Measurements from ENCODE around the gene SNUPN. TPM values are rescaled to one million over a fixed set of nuclear protein-coding genes. Genes with fewer than 3 reads are reported as not detected.

The SNUPN gene
- total RNA-seq, 1 experiment from 2014 or later, result 34.6 TPM

DNA sequence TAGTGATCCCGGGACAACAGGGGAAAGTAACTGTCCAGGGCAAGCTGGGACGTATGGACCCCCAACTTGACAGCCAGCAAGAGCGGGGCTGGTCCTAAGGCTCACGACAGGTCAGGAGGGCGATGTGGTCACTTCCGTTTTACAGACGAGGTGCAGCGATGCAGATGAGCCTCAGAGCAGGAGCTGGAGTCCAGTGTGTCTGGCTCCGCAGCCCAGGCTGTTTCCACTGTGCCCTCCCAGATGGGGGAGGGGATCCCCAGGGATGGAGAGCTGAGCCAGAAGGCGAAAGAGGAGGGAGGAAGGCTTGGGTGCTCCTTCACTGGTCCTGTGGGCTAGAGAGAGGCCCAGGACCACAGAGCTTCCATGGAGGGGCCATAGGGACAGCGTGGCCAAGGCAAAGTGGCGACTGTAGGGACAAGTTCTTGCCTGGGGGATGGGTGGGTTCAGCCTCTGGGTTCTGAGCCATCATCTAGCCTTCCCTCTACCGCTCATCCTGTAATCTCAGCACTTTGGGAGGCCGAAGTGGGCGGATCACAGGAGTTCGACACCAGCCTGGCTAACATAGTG, 27.9 kb upstream of the SNUPN start:
- Histone ChIP-seq H3K4me1 (ENCODE audit: insufficient read depth, low read length, poor library complexity, severe bottlenecking) (no peaks in the 10 kb centered on the region), H3K27me3 (replicated peaks; ENCODE audit: insufficient read depth, low read depth, low read length, poor library complexity) (no peaks in the 10 kb centered on the region), H3K27ac (ENCODE audit: low read depth, low read length, poor library complexity, severe bottlenecking) (no peak overlapping the region), H3K9me3 (ENCODE audit: low read depth, low read length, poor library complexity, severe bottlenecking) (no peaks in the 10 kb centered on the region), H3K4me3 (ENCODE audit: low read depth, low read length, poor library complexity, severe bottlenecking) (no peak overlapping the region), H3K36me3 (ENCODE audit: insufficient read depth, low read length, poor library complexity, severe bottlenecking) (no peaks in the 10 kb centered on the region)
- no peak for TF ChIP-seq EZH2 (IDR thresholded peaks at IDR 0.05; ENCODE audit: borderline replicate concordance, low read depth, low read length, poor library complexity, severe bottlenecking)
- TF ChIP-seq, protein P1, sequence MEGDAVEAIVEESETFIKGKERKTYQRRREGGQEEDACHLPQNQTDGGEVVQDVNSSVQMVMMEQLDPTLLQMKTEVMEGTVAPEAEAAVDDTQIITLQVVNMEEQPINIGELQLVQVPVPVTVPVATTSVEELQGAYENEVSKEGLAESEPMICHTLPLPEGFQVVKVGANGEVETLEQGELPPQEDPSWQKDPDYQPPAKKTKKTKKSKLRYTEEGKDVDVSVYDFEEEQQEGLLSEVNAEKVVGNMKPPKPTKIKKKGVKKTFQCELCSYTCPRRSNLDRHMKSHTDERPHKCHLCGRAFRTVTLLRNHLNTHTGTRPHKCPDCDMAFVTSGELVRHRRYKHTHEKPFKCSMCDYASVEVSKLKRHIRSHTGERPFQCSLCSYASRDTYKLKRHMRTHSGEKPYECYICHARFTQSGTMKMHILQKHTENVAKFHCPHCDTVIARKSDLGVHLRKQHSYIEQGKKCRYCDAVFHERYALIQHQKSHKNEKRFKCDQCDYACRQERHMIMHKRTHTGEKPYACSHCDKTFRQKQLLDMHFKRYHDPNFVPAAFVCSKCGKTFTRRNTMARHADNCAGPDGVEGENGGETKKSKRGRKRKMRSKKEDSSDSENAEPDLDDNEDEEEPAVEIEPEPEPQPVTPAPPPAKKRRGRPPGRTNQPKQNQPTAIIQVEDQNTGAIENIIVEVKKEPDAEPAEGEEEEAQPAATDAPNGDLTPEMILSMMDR (conservative IDR thresholded peaks at IDR 0.05; ENCODE audit: low read depth, low read length), result no peak
- no TSS peak for BruUV-seq (replicated peaks)
- ChIA-PET POLR2A (ENCODE audit: low non-redundant PET) (no interaction called here), CTCF (no interaction called here)
- intact Hi-C loops (cut with micrococcal nuclease; ENCODE audit: unreplicated experiment), result no loop called here
- DNase-seq (ENCODE audit: low spot score), result no peak

DNA sequence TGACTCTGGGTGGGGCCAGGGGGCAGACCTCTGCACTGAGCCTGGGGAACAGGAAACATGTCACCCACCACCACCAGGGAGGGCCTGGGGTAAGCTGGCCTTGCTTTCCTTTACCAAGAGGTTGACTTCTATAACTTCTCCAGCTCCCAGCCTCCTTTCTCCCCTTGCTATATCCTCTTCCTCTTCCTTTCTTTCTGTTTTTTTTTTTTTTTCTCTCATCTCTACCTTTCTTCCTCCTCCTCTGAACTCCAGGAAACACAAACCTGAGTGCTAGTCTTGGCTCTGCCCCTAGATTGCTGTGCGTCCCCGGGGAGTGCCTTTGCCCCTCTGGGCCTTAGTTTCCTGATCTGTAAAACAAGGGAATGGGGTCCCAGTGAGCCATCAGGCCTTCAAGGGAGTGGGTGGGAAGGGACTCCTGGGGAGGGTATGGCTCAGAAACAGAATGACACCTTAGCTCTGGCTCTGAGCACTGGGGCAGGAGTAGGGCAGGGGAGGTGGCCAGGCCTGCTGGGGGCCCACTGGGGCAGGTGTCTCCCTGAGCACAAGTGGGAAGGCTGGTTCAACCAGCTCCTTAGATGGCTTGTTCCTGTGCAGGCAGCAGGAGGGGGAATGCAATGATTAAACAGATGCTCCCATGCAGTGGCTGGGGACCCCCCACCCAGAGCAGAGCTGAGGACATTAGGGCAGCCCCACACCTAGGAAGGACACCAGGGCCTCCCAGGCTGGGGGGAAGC, 26.5 kb upstream of the SNUPN start:
- peaks cover 2% of the 10 kb centered on the region for H3K4me1 ChIP-seq (ENCODE audit: insufficient read depth, low read length, poor library complexity, severe bottlenecking)
- POLR2A ChIA-PET (ENCODE audit: low non-redundant PET), result no interaction called here
- H3K36me3 ChIP-seq (ENCODE audit: insufficient read depth, low read length, poor library complexity, severe bottlenecking), result no peaks in the 10 kb centered on the region
- no peak for DNase-seq (ENCODE audit: low spot score)
- H3K27ac ChIP-seq (ENCODE audit: low read depth, low read length, poor library complexity, severe bottlenecking), result no peak overlapping the region
- H3K27me3 ChIP-seq (replicated peaks; ENCODE audit: insufficient read depth, low read depth, low read length, poor library complexity), result no peaks in the 10 kb centered on the region
- intact Hi-C loops (cut with micrococcal nuclease; ENCODE audit: unreplicated experiment), result no loop called here
- CTCF ChIA-PET, result interaction anchor here (0.7 kb wide), 1 partner anchor 1306 kb away, joined by 5 read pairs; no protein-coding TSS in a partner anchor
- H3K9me3 ChIP-seq (ENCODE audit: low read depth, low read length, poor library complexity, severe bottlenecking), result no peaks in the 10 kb centered on the region
- TF ChIP-seq, protein P1 (conservative IDR thresholded peaks at IDR 0.05; ENCODE audit: low read depth, low read length), result no peak
- no peak for TF ChIP-seq EZH2 (IDR thresholded peaks at IDR 0.05; ENCODE audit: borderline replicate concordance, low read depth, low read length, poor library complexity, severe bottlenecking)
- BruUV-seq (replicated peaks), result no TSS peak
- no peak overlapping the region for H3K4me3 ChIP-seq (ENCODE audit: low read depth, low read length, poor library complexity, severe bottlenecking)

DNA sequence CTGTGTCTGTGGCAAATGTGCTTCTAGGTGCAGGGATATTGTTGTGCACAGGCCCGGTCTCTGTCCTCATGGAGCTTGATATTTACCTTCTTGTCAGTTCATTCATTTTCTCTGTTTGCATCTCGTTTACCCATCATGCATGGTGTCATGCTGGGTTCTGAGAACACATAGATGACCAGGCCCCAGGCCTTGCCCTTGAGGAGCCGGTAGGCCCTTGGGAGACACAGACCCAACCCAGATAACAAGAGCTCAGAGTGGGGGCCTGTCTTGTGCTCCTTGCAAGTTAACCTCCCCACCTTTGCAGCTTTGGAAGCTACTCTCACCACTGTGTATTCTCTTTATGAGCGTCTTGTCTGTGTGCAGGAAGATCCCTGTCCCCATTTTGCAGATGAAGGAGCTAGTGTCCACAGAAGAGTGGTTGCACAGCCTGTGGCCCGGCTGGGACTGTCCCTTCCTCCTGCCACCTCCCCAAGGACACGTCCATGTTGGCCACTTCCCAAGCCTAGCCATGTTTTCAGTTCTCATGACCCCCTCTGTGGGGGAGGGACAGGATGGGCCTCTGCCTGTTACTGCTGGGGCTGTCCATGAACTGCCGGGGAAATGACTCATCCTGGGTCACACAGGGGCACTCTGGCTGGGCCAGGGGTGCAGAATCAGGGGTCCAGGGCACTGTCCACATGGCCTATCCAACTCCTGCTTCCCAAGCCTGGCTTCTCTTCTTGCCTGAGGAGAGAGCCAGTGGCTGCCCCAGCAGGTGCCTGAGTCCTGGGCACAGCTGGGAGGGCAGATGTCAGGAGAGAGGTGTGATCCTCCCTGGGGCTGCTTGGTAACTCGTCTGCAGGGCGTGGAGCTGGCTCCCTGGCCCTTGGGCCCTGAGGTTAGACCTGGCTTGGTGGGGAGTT, 25.6 kb upstream of the SNUPN start:
- Histone ChIP-seq H3K27me3 (replicated peaks; ENCODE audit: insufficient read depth, low read depth, low read length, poor library complexity) (no peaks in the 10 kb centered on the region), H3K4me3 (ENCODE audit: low read depth, low read length, poor library complexity, severe bottlenecking) (no peak overlapping the region), H3K4me1 (ENCODE audit: insufficient read depth, low read length, poor library complexity, severe bottlenecking) (peaks cover 6% of the 10 kb centered on the region), H3K27ac (ENCODE audit: low read depth, low read length, poor library complexity, severe bottlenecking) (no peak overlapping the region), H3K36me3 (ENCODE audit: insufficient read depth, low read length, poor library complexity, severe bottlenecking) (no peaks in the 10 kb centered on the region), H3K9me3 (ENCODE audit: low read depth, low read length, poor library complexity, severe bottlenecking) (no peaks in the 10 kb centered on the region)
- intact Hi-C loops (cut with micrococcal nuclease; ENCODE audit: unreplicated experiment), result no loop called here
- ChIA-PET CTCF (interaction anchor here (0.7 kb wide), 1 partner anchor 1307 kb away, joined by 5 read pairs; no protein-coding TSS in a partner anchor), POLR2A (ENCODE audit: low non-redundant PET) (no interaction called here)
- no TSS peak for BruUV-seq (replicated peaks)
- no peak for TF ChIP-seq EZH2 (IDR thresholded peaks at IDR 0.05; ENCODE audit: borderline replicate concordance, low read depth, low read length, poor library complexity, severe bottlenecking)
- TF ChIP-seq, protein P1 (conservative IDR thresholded peaks at IDR 0.05; ENCODE audit: low read depth, low read length), result no peak
- no peak for DNase-seq (ENCODE audit: low spot score)

All from A673 (cell line).